ENCODE measurements around the gene OSBPL8.

DNA sequence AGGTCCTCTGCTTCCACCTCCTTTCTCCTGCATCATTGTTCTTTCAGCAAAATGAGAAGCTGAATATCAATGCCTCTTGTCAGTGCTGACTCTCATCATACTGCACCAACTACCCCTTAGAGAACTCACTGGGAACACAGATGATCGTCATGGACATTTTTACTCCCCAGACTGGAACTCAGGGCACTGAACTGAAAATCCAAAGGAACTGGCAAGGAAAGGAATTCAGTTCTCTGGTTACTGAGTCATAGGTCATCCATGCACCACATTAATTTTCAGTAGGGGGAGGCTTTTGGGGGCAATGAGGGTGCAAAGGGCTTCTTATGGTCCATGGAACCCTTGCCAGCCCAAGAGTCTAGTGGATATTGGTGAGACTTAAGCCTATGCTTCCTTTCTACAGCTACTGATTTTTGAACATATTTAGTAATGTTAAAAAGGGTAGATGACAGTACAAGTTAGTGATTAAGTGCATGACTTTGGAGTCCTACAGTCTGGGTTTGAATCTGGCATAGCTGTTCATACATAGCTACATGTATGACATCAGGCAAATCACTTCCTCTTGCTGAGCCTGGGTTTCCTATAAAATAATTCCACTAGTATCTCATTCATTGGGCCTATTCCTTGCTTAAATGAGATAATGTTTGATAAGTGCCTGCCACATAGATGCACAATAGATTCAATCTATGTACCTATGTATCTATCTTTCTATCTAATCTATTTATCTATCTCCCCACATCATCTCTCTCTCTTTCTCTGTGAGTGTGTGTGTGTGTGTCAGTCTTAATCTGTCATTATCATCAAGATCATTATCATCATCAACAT is 240.6 kb downstream of the OSBPL8 start:
- TF ChIP-seq, protein P1, sequence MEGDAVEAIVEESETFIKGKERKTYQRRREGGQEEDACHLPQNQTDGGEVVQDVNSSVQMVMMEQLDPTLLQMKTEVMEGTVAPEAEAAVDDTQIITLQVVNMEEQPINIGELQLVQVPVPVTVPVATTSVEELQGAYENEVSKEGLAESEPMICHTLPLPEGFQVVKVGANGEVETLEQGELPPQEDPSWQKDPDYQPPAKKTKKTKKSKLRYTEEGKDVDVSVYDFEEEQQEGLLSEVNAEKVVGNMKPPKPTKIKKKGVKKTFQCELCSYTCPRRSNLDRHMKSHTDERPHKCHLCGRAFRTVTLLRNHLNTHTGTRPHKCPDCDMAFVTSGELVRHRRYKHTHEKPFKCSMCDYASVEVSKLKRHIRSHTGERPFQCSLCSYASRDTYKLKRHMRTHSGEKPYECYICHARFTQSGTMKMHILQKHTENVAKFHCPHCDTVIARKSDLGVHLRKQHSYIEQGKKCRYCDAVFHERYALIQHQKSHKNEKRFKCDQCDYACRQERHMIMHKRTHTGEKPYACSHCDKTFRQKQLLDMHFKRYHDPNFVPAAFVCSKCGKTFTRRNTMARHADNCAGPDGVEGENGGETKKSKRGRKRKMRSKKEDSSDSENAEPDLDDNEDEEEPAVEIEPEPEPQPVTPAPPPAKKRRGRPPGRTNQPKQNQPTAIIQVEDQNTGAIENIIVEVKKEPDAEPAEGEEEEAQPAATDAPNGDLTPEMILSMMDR (IDR thresholded peaks at IDR 0.05): no peak
- TF ChIP-seq ZFX (IDR thresholded peaks at IDR 0.05; ENCODE audit: borderline replicate concordance): no peak

Measured in 22Rv1 (cell line).